GM18508 (cell line): ENCODE results near the gene TOMM5.

Experiments used
- ATAC-seq: cut with Tn5 transposase; IDR thresholded peaks from one replicate; pipeline ENCODE4 v1.9.1; 2021; ENCODE audit warnings: moderate number of reproducible peaks; ENCODE audit not compliant: insufficient read depth, unreplicated experiment

TOMM5 gene

DNA sequence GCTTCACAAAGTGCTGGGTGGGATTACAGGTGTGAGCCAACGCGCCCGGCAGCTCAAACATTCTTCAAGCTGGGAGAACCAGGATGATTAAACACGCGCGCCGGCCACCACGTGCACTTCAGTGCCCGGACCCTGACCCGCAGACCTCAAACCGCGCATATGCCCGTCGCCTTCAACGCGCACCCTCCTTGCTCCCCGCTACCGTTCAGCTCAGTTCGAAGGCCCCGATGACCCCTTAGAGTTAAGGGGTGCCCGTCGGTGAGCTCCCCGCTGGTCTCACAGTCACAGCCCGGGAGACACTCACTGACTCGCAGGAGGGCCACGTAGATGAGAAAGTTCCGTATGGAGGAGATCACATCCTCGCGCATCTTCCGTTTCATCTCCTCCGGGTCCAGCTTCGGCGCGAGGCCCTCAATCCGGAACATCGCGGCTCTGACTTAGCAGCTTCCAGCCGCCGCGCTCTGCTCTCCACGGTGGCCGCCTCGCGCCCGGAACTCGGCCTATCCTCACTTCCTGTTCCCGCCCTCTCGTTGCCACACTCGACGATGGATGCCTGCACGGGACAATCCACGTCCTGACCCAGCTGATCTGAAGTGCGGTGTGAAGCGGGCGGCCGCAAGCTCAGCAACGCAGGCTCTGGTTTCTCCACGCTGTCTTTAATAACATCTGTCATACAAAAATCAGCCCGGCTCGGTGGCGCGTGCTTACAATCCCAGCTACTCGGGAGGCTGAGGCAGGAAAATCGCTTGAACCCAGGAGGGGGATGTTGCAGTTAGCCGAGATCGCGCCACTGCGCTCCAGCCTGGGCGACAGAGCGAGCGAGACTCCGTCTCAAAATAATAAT is at the start of gene TOMM5:
Gene TOMM5 (minus strand): TSS at position 490 of the 844 bp plus-strand sequence. CDS start 65 bp downstream, at position 425.
- ATAC-seq: peak; percentile 44

DNA sequence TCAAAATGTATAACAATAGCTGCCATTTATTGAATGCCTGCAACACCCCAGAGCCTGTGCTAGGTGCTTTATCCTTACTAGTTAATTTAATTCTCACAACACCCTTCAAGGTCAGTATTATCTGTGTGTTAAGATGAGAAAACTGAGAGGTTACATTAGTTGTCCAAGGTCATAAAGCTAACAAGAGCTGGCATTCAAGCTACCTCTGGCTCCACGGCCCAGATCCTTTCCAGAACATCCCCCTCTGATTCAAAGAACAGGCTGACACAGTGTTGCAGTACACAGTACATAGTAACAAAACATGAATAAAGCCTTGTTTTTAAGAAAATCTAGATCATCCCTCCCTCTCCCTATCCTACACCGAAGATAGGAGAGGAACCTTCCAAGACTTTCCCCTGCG is 48.9 kb upstream of the TOMM5 start:
- ATAC-seq: no peak

DNA sequence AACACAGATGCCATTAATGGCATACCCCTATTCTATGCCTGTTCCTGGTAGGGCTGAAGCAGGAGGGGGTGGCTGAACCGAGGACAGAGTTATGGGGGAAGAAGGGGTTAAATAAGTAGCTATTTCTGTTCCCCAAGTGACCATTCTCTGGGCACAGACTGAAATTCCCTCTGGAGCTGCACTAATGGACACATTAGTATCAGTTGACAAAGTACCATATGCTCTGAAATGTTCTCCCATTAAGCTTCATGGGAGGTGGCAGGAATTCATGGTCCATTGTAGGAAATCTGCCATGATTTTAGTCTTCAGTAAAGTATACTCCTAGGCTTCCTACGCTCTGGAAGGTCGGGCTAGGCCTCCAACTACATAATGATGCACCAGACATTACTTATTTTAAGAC is 47.8 kb upstream of the TOMM5 start:
- ATAC-seq: no peak

DNA sequence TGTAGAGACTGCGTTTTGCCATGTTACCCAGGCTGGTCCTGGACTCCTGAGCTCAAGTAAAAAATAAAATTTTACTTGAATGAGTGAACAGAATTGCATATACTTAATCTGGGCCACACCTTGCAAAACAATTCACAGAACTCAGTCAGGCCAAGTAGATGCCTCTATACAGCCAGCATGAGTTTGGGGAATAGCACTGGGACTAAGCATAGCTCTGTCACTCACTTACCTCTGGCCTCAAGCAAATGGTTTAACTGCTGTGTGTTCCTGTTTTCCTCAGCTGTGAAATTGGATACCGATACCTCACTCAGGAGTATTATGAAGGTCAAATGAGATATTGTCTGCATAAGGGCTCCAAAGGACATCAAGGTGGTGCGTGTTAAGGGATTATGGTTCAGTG is 47.4 kb upstream of the TOMM5 start:
- ATAC-seq: no peak

DNA sequence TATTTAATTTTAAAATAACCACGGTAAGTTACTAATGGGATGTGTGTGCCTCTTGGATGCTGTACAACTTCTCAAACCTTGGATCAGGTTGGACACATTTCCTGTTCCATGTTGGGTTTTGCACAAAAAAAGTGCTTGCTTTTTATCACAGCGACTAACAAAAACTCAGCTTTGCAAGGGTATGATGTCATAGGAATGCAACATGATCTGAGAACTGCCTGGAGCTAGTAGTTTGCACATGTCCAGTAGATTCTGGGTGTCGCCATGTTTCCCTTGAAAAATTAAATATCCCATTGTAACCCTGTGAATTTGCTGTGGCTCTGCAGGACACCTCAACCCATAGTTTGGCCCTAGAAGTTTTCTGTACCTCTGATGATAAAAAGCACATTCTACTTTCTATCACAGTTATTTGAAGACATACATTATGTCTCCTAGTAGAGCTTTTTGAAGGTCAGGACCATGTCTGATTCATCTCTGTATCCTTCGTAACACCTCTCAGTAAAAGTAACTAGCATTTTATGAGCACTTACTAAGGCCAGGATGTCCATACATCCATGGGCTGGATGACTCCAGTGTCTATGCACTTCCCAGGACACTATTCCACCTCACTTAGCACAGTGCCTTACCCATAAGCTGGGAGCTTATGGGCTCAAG is 46.8 kb upstream of the TOMM5 start:
- ATAC-seq: no peak

DNA sequence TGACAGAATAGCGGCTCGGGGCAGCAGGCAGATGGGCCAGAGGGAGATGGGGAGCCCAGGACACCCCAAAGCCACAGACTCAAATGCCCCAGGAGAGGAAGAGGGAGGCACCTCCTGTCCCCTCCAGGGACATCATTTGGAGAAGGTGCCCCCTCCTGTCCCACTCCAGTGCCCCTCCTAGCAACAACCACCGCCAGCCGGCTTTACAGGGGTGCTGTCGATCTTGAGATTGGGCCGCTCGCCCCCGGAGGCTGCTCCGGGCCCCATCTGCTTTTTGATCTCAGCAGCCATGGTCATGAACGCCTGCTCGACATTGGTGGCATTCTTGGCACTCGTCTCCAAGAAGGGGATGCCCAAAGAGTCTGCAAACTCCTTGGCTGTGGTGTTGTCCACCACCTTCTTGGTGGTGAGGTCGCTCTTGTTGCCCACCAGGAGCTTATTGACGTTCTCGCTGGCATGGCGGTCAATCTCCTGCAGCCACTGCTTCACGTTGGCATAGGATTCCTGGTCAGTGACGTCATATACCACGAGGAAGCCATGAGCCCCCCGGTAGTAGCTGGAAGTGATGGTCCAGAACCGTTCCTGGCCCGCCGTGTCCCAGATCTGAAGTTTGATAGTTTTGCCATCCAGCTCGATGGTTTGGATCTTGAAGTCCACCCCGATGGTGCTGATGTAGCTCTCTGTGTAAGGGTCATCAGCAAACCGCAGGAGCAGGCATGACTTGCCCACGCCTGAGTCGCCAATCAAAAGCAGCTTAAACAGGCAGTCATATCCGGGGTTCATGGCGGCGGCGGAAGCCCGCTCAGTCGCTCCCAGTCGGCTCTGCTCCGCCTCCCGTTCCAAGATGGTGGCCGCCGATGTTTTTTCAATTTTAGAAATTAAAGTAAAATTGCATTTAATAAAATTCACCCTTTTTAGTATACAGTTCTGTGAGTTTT is 44.4 kb upstream of the TOMM5 start:
- no peak for ATAC-seq

DNA sequence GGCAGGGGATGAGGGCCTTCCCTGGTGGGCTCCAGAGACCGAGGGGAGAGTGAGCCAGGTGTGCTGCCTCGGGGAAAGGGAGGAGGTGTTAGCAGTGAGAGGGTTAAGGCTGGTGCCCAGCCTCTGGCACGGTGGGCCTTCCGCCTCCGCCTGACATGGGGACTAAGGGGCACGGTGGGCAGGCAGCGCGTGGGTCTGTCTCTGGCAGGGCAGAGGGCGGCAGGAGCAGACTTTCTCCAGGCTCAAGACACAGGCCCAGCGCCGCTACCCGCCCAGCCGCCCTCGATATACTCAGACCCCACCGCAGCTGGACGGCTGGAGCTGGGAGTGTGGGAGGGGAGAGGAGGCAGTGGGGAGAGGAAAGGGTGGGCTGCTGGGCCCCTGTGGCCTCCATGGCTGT is 43.4 kb upstream of the TOMM5 start:
- no peak for ATAC-seq

DNA sequence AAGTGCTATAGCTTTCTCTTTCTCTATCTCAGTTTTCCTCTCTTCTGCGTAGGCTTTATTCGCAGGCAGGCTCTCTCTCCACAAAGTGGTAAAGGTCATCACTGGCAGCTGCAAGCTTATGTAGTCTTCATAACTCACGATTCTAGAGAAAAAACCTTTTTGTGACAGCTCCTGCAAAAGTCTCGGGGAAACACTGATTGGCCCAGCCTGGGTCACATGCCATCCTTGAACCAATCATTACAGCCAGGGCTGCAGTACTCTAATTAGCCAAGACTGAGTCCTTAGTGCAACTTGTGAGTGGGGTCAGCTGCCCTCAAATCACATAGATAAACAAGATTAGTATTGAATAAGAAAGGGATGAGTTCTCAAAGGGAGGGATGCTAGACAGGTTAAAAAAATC is 40.1 kb upstream of the TOMM5 start:
- no peak for ATAC-seq

DNA sequence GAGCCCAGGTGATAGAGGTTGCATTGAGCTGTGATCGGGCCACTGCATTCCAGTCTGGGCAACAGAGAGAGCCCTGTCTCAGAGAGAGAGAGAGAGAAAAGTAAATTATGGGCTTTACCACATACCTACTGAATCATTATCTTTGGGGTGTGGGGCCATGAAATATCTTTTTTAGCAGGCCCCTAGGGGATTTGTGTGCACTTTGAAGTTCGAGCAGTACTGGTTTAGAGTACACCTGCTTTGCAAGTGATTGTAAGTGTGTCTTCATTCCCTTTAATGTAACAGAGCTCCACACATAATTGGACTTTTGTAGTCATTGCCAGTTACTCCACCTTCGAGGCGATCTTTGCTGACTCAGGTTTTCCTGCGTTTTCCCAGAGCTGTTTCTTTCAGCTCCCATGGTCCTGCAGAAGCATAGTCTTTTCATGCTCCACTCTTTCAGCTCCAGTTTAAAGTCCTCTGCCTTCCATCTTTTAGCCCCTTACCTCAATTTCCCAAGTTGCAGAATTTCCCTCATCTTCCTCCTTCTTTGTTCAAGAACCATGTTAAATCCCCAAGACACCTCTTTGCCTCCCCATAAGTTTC is 34.4 kb upstream of the TOMM5 start:
- no peak for ATAC-seq

DNA sequence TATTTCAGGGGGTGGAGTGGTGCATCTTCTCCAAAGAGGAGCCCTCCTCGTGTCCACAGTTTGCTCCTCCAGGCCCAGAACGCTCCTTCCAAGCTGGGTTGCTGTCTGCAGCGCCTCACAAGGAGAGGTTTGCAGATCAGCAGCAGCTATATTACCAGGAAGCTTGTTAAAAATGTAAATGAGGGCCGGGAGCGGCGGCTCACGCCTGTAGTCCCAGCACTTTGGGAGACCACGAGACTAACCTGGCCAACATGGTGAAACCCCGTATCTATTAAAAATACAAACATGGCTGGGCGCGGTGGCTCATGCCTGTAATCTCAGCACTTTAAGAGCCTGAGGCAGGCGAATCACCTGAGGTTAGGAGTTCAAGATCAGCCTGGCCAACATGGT is 33.4 kb upstream of the TOMM5 start:
- no peak for ATAC-seq

DNA sequence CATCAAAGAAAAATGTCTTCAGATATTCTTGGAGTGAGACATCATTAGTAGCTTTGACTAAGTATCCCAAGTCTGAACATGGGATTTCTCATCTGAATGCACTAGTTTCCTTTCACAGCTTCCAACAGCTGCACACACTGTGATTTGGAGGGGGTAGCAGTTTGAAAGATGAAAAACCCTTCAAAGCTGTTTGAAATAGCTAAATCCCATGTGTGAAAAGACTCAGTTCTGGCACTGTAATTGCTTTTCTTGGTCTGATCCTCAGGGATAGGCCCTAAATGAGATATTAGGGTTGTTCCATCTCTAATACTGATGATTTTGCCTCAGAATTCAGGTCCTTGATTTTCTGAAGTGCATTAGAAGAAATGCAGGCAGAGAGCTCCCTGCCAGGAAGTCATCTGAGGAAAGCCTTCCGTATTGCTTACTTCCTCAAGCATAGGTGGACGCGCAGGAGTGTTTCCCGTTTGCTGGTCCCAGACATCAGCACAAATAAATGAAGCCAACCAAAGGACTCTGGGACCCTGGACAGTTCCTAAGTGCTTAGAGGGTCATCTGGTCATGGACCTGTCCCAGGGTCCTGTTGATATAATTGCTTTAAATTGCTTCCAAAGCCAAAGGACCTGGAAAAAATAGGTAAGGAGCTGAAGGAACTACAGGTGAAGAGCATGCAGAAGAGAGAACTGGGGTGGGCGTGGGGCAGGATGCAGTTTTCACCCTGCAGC is 32.8 kb upstream of the TOMM5 start:
- no peak for ATAC-seq

DNA sequence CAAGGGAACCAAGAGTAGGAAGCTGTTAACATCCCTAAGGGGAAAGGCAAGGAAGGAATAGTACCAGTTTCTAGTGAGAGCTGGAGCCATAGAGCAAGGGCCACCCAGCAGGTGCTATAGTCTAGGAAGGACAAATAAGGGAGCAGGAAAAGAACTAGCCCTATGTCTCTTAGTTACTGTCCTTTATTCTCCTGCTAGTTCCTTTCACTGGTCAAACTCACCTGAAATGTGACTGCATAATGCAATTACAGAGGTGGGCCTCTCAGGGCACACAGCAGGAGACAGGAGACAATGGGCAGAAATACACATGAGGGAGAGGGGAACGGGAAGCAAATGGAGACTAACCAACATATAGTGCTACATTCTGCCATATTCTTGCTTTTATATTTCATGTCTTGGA is 31.7 kb upstream of the TOMM5 start:
- ATAC-seq: no peak

DNA sequence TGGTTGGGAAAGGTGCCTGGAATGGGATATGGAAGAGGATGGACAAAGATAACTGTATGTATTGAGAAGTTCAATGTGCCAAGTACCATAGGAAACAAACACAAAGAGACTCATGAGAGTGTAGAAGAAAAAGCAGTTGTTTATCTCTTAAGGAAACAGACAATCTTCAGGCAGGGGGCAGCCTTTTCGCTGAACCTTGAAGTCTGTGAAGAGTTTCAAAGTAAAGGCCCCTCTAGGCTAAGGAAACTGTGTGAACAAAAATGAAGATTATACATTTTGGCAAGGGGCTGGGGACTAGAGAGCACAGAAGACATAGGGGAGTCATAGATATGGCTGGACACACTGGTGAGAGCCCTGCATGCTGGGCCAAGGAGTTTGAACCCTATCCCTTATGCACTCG is 30.9 kb upstream of the TOMM5 start:
- no peak for ATAC-seq

DNA sequence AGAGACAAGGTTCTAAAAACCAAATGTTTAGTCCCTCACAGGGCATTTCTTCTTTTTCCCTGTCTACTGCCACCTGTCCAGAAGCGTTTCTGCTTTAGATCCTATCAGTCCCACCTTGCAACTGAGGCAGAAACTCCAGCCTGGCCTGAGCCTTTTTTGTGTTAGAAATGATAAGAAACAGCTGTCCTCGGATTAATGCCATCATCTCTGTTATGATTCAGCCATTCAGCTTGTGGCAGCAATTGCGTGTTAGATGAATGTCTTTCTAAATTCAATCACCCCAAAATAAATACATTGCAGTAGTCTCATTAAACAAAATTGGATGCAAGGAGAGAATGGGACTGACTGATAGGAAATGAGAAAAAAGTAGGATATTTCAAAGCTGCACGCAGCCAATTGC is 30.1 kb upstream of the TOMM5 start:
- no peak for ATAC-seq

DNA sequence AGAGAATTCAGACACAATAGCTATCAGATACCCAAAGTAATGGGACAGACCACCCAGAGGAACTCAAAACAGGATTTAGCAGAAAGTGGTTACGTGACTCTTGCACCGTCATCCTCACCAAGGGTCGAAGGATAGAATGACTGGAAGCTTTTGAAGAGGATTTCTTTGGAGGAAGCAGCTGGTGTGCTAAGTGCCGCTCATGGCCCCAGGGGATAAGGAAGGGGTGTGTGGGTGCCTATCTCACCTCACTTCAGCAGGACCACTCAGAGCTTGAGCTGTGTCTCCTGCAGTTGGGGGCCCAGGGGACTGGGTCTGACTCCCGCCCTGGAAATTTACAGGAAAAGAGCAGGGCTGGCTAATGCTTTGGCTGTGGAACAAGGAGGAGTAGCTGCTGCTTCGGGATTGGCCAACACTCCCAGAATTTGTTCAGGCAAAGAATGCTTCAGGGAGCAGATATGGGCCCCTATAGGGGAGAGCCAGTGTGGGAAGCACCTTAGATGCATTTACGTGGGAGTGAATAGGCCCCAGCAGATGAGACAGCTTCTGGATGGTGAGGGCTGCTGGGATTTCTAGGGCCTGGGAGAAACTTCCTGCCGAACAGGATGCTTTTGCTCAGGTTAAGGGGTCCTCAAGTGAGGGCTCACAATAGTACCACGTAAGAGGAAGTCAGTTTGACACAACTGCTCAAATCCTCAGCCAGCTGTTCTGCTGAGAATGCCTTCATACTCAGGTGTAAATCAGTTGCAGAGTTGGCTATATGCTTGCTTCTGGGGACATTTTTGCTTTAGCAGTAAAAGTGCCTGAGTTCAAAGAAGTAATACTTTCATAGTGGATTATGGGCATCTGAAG is 29.1 kb upstream of the TOMM5 start:
- ATAC-seq: no peak

DNA sequence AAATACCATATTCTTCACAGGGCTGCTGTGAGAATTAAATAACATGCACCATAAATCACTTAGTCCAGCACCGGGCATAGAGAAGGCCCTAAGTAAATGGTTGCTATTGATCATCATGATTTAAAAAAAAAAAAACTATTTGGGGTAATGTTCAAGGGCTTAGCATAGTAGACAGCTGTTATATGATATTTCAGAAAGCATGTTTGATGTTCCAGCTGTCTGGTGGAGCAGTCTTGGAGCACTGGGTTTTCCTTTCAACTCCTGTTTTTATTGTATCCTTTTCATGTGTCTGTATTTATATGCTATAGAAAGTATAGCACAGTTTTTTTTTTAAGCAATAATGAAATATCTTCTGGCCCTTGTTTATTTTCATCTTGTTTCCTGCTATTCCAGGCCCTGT is 28.0 kb upstream of the TOMM5 start:
- no peak for ATAC-seq

DNA sequence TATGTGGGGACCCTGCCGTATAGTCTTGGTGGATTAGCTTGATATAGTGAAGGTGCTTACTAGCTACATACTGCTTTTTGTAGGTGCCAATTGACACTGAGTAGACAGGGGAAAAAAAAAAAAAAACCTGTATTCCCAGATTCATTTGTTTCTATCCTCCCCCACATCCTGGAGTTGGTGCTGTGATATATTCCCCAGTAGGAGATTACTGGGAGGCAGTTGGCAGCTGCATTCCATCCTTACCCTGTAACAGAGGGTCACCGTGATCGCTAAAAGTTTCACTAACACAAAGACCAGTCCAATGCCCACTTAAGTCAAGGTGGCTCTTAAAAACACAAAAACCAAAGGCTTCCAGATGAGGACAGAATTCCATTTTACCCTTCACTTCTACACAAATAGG is 27.4 kb upstream of the TOMM5 start:
- no peak for ATAC-seq

DNA sequence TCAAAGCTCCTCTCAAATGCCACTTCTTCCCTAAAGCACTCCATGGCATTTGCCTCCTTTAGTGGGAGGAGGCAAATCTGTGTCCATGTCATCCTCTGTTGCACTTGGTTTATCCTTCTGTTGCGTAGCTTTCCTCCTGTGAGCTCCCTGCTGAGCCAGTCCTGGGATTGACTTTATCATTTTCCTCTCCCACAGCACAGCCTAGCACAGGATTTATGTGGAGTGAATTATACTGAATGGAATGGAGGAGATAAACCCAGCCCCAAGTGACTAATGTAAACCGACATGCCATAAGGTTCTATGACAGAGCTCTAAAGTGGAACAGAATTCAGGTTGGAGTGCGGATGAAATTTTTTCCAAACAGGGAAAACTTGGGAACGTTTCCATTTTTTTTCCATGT is 26.4 kb upstream of the TOMM5 start:
- ATAC-seq: no peak

DNA sequence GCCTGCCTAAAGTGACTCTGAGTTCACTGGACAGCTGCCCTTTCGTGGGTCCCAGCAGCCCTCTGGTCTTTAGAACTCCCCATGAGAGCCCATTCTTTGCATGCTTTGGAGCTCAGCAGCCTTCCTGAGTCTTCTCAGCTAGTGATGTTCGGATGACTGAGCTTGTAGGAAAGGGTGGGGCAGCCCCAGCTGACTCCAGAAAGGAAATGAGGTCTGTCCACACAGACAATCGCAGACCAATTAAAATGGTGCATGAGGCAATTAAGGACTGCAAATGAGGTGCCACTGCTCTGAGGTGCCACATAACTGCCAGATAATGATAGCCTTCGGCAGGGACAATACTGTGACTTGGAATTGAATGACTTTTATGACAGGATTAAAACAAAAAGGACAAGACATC is 25.4 kb upstream of the TOMM5 start:
- ATAC-seq: no peak
